Duodenal mucosa (tissue), 2 donors: ENCODE data around the gene DPP10.

Experiments
- H3K27ac ChIP-seq: one replicate; pipeline ENCODE4 v1.7.0; 2013; ENCODE audit warnings: low read depth, low read length
- H3K27me3 ChIP-seq, 2 donors: one replicate each; pipeline ENCODE4 v1.7.0; 2013; ENCODE audit warnings: low read length in 2 of 2, control low read depth in 1 of 2; ENCODE audit not compliant: insufficient read depth in 2 of 2, control insufficient read depth in 1 of 2
- H3K36me3 ChIP-seq, 2 donors: one replicate each; pipeline ENCODE4 v1.7.0; 2013; ENCODE audit warnings: low read length in 2 of 2, control low read depth in 1 of 2; ENCODE audit not compliant: insufficient read depth in 2 of 2, control insufficient read depth in 1 of 2
- H3K4me1 ChIP-seq, 2 donors: one replicate each; pipeline ENCODE4 v1.7.0; 2013; ENCODE audit warnings: low read length in 2 of 2, control low read depth in 1 of 2; ENCODE audit not compliant: insufficient read depth in 2 of 2, control insufficient read depth in 1 of 2
- H3K4me3 ChIP-seq, 2 donors: one replicate each; pipeline ENCODE4 v1.7.0; 2013; ENCODE audit warnings: low read length in 2 of 2, low read depth in 1 of 2
- H3K9ac ChIP-seq, 2 donors: one replicate each; pipeline ENCODE4 v1.7.0; 2013; ENCODE audit warnings: low read length in 2 of 2, low read depth in 1 of 2
- H3K9me3 ChIP-seq, 2 donors: one replicate each; pipeline ENCODE4 v1.7.0; 2013; ENCODE audit warnings: low read length in 2 of 2, control low read depth in 1 of 2; ENCODE audit not compliant: control insufficient read depth in 1 of 2

Gene DPP10

GRCh38 chr2:114698520-114698919, 256.1 kb downstream of the DPP10 start:
- H3K4me1 ChIP-seq: peaks cover 0 to 6% of the 10 kb centered on the region in 2 donors
- no peaks in the 10 kb centered on the region for H3K36me3 ChIP-seq
- H3K9ac ChIP-seq: no peak overlapping the region
- no peaks in the 10 kb centered on the region for H3K27me3 ChIP-seq
- no peaks in the 10 kb centered on the region for H3K9me3 ChIP-seq
- H3K4me3 ChIP-seq: no peak overlapping the region
- H3K27ac ChIP-seq: no peak overlapping the region

- H3K9ac ChIP-seq: no peak overlapping the region
- H3K9me3 ChIP-seq: no peaks in the 10 kb centered on the region
Observed at GRCh38 chr2:114699423-114699944, 257.0 kb downstream of the DPP10 start.

GRCh38 chr2:114700440-114700839, 258.0 kb downstream of the DPP10 start:
- H3K9me3 ChIP-seq: no peaks in the 10 kb centered on the region
- H3K9ac ChIP-seq: no peak overlapping the region
- no peaks in the 10 kb centered on the region for H3K27me3 ChIP-seq
- H3K4me1 ChIP-seq: peaks cover 0 to 6% of the 10 kb centered on the region in 2 donors
- no peaks in the 10 kb centered on the region for H3K36me3 ChIP-seq
- no peak overlapping the region for H3K4me3 ChIP-seq
- no peak overlapping the region for H3K27ac ChIP-seq

More at GRCh38 chr2:114699423-114699944, 257.0 kb downstream of the DPP10 start:
- H3K4me1 ChIP-seq: peaks cover 0 to 6% of the 10 kb centered on the region in 2 donors
- H3K27ac ChIP-seq: no peak overlapping the region
- no peaks in the 10 kb centered on the region for H3K27me3 ChIP-seq
- no peaks in the 10 kb centered on the region for H3K36me3 ChIP-seq
- H3K4me3 ChIP-seq: no peak overlapping the region

- Histone ChIP-seq H3K27me3 (no peaks in the 10 kb centered on the region), H3K36me3 (no peaks in the 10 kb centered on the region), H3K4me1 (no peaks in the 10 kb centered on the region), H3K27ac (no peak overlapping the region), H3K4me3 (no peak overlapping the region), H3K9ac (no peak overlapping the region), H3K9me3 (no peaks in the 10 kb centered on the region)
Observed at GRCh38 chr2:114709936-114710850, 267.8 kb downstream of the DPP10 start.

- Histone ChIP-seq H3K27ac (no peak overlapping the region), H3K36me3 (no peaks in the 10 kb centered on the region), H3K9me3 (no peaks in the 10 kb centered on the region), H3K27me3 (no peaks in the 10 kb centered on the region), H3K9ac (no peak overlapping the region), H3K4me3 (no peak overlapping the region), H3K4me1 (no peaks in the 10 kb centered on the region)
Observed at GRCh38 chr2:114714313-114714712, 271.9 kb downstream of the DPP10 start.

- Histone ChIP-seq H3K9ac (no peak overlapping the region), H3K4me3 (no peak overlapping the region), H3K4me1 (no peaks in the 10 kb centered on the region), H3K27me3 (no peaks in the 10 kb centered on the region), H3K36me3 (no peaks in the 10 kb centered on the region), H3K27ac (no peak overlapping the region), H3K9me3 (no peaks in the 10 kb centered on the region)
Observed at GRCh38 chr2:114717049-114717448, 274.6 kb downstream of the DPP10 start.

GRCh38 chr2:114724454-114724853, 282.0 kb downstream of the DPP10 start:
- Histone ChIP-seq H3K36me3 (no peaks in the 10 kb centered on the region), H3K4me3 (no peak overlapping the region), H3K27me3 (no peaks in the 10 kb centered on the region), H3K9ac (no peak overlapping the region), H3K27ac (no peak overlapping the region), H3K4me1 (no peaks in the 10 kb centered on the region), H3K9me3 (no peaks in the 10 kb centered on the region)

GRCh38 chr2:114727012-114727411, 284.6 kb downstream of the DPP10 start:
- H3K9me3 ChIP-seq: no peaks in the 10 kb centered on the region
- H3K27me3 ChIP-seq: no peaks in the 10 kb centered on the region

GRCh38 chr2:114728372-114728771, 285.9 kb downstream of the DPP10 start:
- H3K4me3 ChIP-seq: no peak overlapping the region
- H3K4me1 ChIP-seq: no peaks in the 10 kb centered on the region
- H3K9ac ChIP-seq: no peak overlapping the region
- no peaks in the 10 kb centered on the region for H3K36me3 ChIP-seq
- H3K27ac ChIP-seq: no peak overlapping the region
- no peaks in the 10 kb centered on the region for H3K9me3 ChIP-seq
- H3K27me3 ChIP-seq: no peaks in the 10 kb centered on the region

More at GRCh38 chr2:114727012-114727411, 284.6 kb downstream of the DPP10 start:
- no peak overlapping the region for H3K27ac ChIP-seq
- H3K4me1 ChIP-seq: no peaks in the 10 kb centered on the region
- no peak overlapping the region for H3K4me3 ChIP-seq
- H3K36me3 ChIP-seq: no peaks in the 10 kb centered on the region
- H3K9ac ChIP-seq: no peak overlapping the region

- H3K27ac ChIP-seq: no peak overlapping the region
- no peaks in the 10 kb centered on the region for H3K4me1 ChIP-seq
- no peak overlapping the region for H3K9ac ChIP-seq
- H3K9me3 ChIP-seq: no peaks in the 10 kb centered on the region
- no peaks in the 10 kb centered on the region for H3K36me3 ChIP-seq
- no peaks in the 10 kb centered on the region for H3K27me3 ChIP-seq
- no peak overlapping the region for H3K4me3 ChIP-seq
Observed at GRCh38 chr2:114729026-114729425, 286.6 kb downstream of the DPP10 start.
